Occipital lobe (tissue), 2 donors: ENCODE data around the gene NOP10. TPM values are rescaled to one million over a fixed set of nuclear protein-coding genes. Genes with fewer than 3 reads are reported as not detected.
A peak's percentile ranks its signal among the peaks of the same experiment; 100 is the strongest.
"Not testable (repeated sequence)": the region's sequence is repeated elsewhere in the genome, so short reads cannot be mapped to it uniquely, and the experiment has no call there.

Experiments used
- DNase-seq: peaks from one replicate; lab custom pipeline; 2025; lab: John Stamatoyannopoulos, UW
- total RNA-seq: library from RNA; depleted of rRNA; stranded (reverse); fragments of >200 nt; gene quantifications from one replicate; pipeline ENCODE4 v1.2.3, GENCODE V29; 2014

NOP10 gene
- total RNA-seq, 1 donor from 2014 or later: 77.4 TPM

GRCh38 chr15:34358948-34359347 is 16.0 kb upstream of the NOP10 start:
- no peak for DNase-seq

GRCh38 chr15:34358367-34358766 is 15.4 kb upstream of the NOP10 start:
- DNase-seq: no peak

- no peak for DNase-seq
Measured at GRCh38 chr15:34357653-34358052, 14.7 kb upstream of the NOP10 start.

- DNase-seq: no peak
Measured at GRCh38 chr15:34355241-34355640, 12.3 kb upstream of the NOP10 start.

- DNase-seq: no peak
Measured at GRCh38 chr15:34354286-34354685, 11.3 kb upstream of the NOP10 start.

- DNase-seq: no peak
Measured at GRCh38 chr15:34353627-34354026, 10.7 kb upstream of the NOP10 start.

GRCh38 chr15:34352996-34353395 is 10.1 kb upstream of the NOP10 start:
- not testable (repeated sequence) for DNase-seq

GRCh38 chr15:34349769-34350168 is 6.8 kb upstream of the NOP10 start:
- DNase-seq: no peak

- no peak for DNase-seq
Measured at GRCh38 chr15:34348735-34349300, 5.9 kb upstream of the NOP10 start.

- DNase-seq: no peak
Measured at GRCh38 chr15:34347951-34348638, 5.2 kb upstream of the NOP10 start.

- not testable (repeated sequence) for DNase-seq
Measured at GRCh38 chr15:34342213-34342736, 661 bp downstream of the NOP10 start.

- no peak for DNase-seq
Measured at GRCh38 chr15:34341381-34342212, 1.3 kb downstream of the NOP10 start.

GRCh38 chr15:34339946-34340345 is 3.0 kb downstream of the NOP10 start:
- no peak for DNase-seq

GRCh38 chr15:34338347-34338746 is 4.6 kb downstream of the NOP10 start:
- no peak for DNase-seq

GRCh38 chr15:34337557-34338306 is 5.2 kb downstream of the NOP10 start, which contains the start of gene SLC12A6:
TSS of gene SLC12A6 (minus strand) at chr15:34337781. CDS start at chr15:34336680, 1,101 bp downstream.
- DNase-seq: peak; percentile 90

GRCh38 chr15:34336991-34337556 is 5.9 kb downstream of the NOP10 start:
- DNase-seq: no peak

GRCh38 chr15:34336231-34336990 is 6.5 kb downstream of the NOP10 start:
- no peak for DNase-seq

- no peak for DNase-seq
Measured at GRCh38 chr15:34335176-34336032, 7.5 kb downstream of the NOP10 start.

GRCh38 chr15:34334672-34335071 is 8.3 kb downstream of the NOP10 start:
- no peak for DNase-seq
